OCI-LY7 (cell line): ENCODE data around the gene RUFY3.

Experiments used
- CTCF ChIP-seq: fragments of 200-600 bp; sonication (generic); conservative IDR thresholded peaks from 2 replicates; pipeline ENCODE4 v1.5.1; 2014; ENCODE audit warnings: mild to moderate bottlenecking, antibody characterized with exemption, low read length, moderate library complexity, mixed read lengths
- EZH2phosphoT487 ChIP-seq: fragments of 200-600 bp; sonication (generic); IDR thresholded peaks from 2 replicates; pipeline ENCODE4 v1.6.1; 2018; ENCODE audit warnings: low read depth, borderline replicate concordance, mild to moderate bottlenecking, mixed run types, antibody characterized with exemption, low read length, moderate library complexity, mixed read lengths

DNA sequence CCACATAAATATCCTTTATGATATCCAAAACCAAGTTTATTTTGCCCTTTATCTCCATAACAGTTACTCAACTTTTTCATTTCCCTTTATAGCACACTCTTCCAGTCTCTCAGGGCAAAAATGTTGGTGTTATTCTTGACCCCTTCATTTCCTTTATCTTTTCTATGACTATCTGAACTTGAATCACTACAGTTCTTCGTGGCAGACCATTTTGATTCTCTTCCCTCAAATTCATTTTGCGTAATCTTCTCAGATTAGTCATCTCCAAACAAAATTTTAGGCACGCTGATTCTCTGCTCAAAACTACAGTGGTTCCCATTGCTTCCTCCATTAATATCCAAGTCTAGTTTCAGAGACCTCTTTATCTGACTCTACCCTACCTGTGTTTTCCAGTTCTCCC lies 26.1 kb downstream of the RUFY3 start:
- TF ChIP-seq CTCF (no peak), EZH2phosphoT487 (no peak)
